Measurements from ENCODE around the gene FXYD3.
A peak's percentile ranks its signal among the peaks of the same experiment; 100 is the strongest.

Gene FXYD3

GRCh38 chr19:35088131-35088913, 27.3 kb upstream of the FXYD3 start:
- Histone ChIP-seq H3K36me3 (ENCODE audit: control insufficient read depth, insufficient read depth, low read length) (no peaks in the 10 kb centered on the region), H3K9ac (ENCODE audit: low read depth, low read length) (no peak overlapping the region), H3K4me3 (ENCODE audit: low read depth, low read length) (no peak overlapping the region), H3K4me1 (ENCODE audit: control insufficient read depth, insufficient read depth, low read length) (no peaks in the 10 kb centered on the region), H3K27me3 (ENCODE audit: control insufficient read depth, insufficient read depth, low read length) (no peaks in the 10 kb centered on the region), H3K9me3 (ENCODE audit: control insufficient read depth, insufficient read depth, low read length) (no peaks in the 10 kb centered on the region)

- Histone ChIP-seq H3K36me3 (ENCODE audit: control insufficient read depth, insufficient read depth, low read length) (no peaks in the 10 kb centered on the region), H3K9me3 (ENCODE audit: control insufficient read depth, insufficient read depth, low read length) (no peaks in the 10 kb centered on the region), H3K4me3 (ENCODE audit: low read depth, low read length) (no peak overlapping the region), H3K4me1 (ENCODE audit: control insufficient read depth, insufficient read depth, low read length) (no peaks in the 10 kb centered on the region), H3K27me3 (ENCODE audit: control insufficient read depth, insufficient read depth, low read length) (no peaks in the 10 kb centered on the region), H3K9ac (ENCODE audit: low read depth, low read length) (no peak overlapping the region)
Observed at GRCh38 chr19:35089554-35089953, 26.1 kb upstream of the FXYD3 start.

GRCh38 chr19:35090160-35090505, 25.5 kb upstream of the FXYD3 start:
- H3K4me1 ChIP-seq (ENCODE audit: control insufficient read depth, insufficient read depth, low read length), result no peaks in the 10 kb centered on the region
- no peaks in the 10 kb centered on the region for H3K36me3 ChIP-seq (ENCODE audit: control insufficient read depth, insufficient read depth, low read length)
- no peaks in the 10 kb centered on the region for H3K9me3 ChIP-seq (ENCODE audit: control insufficient read depth, insufficient read depth, low read length)
- H3K9ac ChIP-seq (ENCODE audit: low read depth, low read length), result no peak overlapping the region
- peak overlapping the region; percentile 39 for H3K4me3 ChIP-seq (ENCODE audit: low read depth, low read length)
- H3K27me3 ChIP-seq (ENCODE audit: control insufficient read depth, insufficient read depth, low read length), result no peaks in the 10 kb centered on the region

- no peak overlapping the region for H3K9ac ChIP-seq (ENCODE audit: low read depth, low read length)
- H3K36me3 ChIP-seq (ENCODE audit: control insufficient read depth, insufficient read depth, low read length), result no peaks in the 10 kb centered on the region
- no peaks in the 10 kb centered on the region for H3K4me1 ChIP-seq (ENCODE audit: control insufficient read depth, insufficient read depth, low read length)
- H3K27me3 ChIP-seq (ENCODE audit: control insufficient read depth, insufficient read depth, low read length), result no peaks in the 10 kb centered on the region
- no peaks in the 10 kb centered on the region for H3K9me3 ChIP-seq (ENCODE audit: control insufficient read depth, insufficient read depth, low read length)
- H3K4me3 ChIP-seq (ENCODE audit: low read depth, low read length), result peak overlapping the region; percentile 39
Observed at GRCh38 chr19:35090506-35091214, 25.0 kb upstream of the FXYD3 start.

- Histone ChIP-seq H3K4me3 (ENCODE audit: low read depth, low read length) (no peak overlapping the region), H3K9ac (ENCODE audit: low read depth, low read length) (no peak overlapping the region), H3K36me3 (ENCODE audit: control insufficient read depth, insufficient read depth, low read length) (no peaks in the 10 kb centered on the region), H3K9me3 (ENCODE audit: control insufficient read depth, insufficient read depth, low read length) (no peaks in the 10 kb centered on the region), H3K4me1 (ENCODE audit: control insufficient read depth, insufficient read depth, low read length) (no peaks in the 10 kb centered on the region), H3K27me3 (ENCODE audit: control insufficient read depth, insufficient read depth, low read length) (no peaks in the 10 kb centered on the region)
Observed at GRCh38 chr19:35093430-35093829, 22.2 kb upstream of the FXYD3 start.

GRCh38 chr19:35093941-35094647, 21.5 kb upstream of the FXYD3 start:
- Histone ChIP-seq H3K9me3 (ENCODE audit: control insufficient read depth, insufficient read depth, low read length) (no peaks in the 10 kb centered on the region), H3K9ac (ENCODE audit: low read depth, low read length) (no peak overlapping the region), H3K36me3 (ENCODE audit: control insufficient read depth, insufficient read depth, low read length) (no peaks in the 10 kb centered on the region)

GRCh38 chr19:35094656-35095055, 21.0 kb upstream of the FXYD3 start:
- no peak overlapping the region for H3K9ac ChIP-seq (ENCODE audit: low read depth, low read length)
- H3K36me3 ChIP-seq (ENCODE audit: control insufficient read depth, insufficient read depth, low read length), result no peaks in the 10 kb centered on the region
- H3K27me3 ChIP-seq (ENCODE audit: control insufficient read depth, insufficient read depth, low read length), result no peaks in the 10 kb centered on the region
- H3K4me1 ChIP-seq (ENCODE audit: control insufficient read depth, insufficient read depth, low read length), result no peaks in the 10 kb centered on the region
- no peaks in the 10 kb centered on the region for H3K9me3 ChIP-seq (ENCODE audit: control insufficient read depth, insufficient read depth, low read length)
- no peak overlapping the region for H3K4me3 ChIP-seq (ENCODE audit: low read depth, low read length)

More at GRCh38 chr19:35093941-35094647, 21.5 kb upstream of the FXYD3 start:
- H3K4me3 ChIP-seq (ENCODE audit: low read depth, low read length), result no peak overlapping the region
- H3K4me1 ChIP-seq (ENCODE audit: control insufficient read depth, insufficient read depth, low read length), result no peaks in the 10 kb centered on the region
- H3K27me3 ChIP-seq (ENCODE audit: control insufficient read depth, insufficient read depth, low read length), result no peaks in the 10 kb centered on the region

GRCh38 chr19:35095667-35096368, 19.8 kb upstream of the FXYD3 start:
- Histone ChIP-seq H3K36me3 (ENCODE audit: control insufficient read depth, insufficient read depth, low read length) (no peaks in the 10 kb centered on the region), H3K4me1 (ENCODE audit: control insufficient read depth, insufficient read depth, low read length) (no peaks in the 10 kb centered on the region), H3K9ac (ENCODE audit: low read depth, low read length) (no peak overlapping the region), H3K27me3 (ENCODE audit: control insufficient read depth, insufficient read depth, low read length) (no peaks in the 10 kb centered on the region), H3K4me3 (ENCODE audit: low read depth, low read length) (no peak overlapping the region), H3K9me3 (ENCODE audit: control insufficient read depth, insufficient read depth, low read length) (no peaks in the 10 kb centered on the region)

GRCh38 chr19:35098413-35099049, 17.1 kb upstream of the FXYD3 start:
- Histone ChIP-seq H3K4me1 (ENCODE audit: control insufficient read depth, insufficient read depth, low read length) (no peaks in the 10 kb centered on the region), H3K36me3 (ENCODE audit: control insufficient read depth, insufficient read depth, low read length) (no peaks in the 10 kb centered on the region), H3K9ac (ENCODE audit: low read depth, low read length) (no peak overlapping the region), H3K9me3 (ENCODE audit: control insufficient read depth, insufficient read depth, low read length) (no peaks in the 10 kb centered on the region), H3K27me3 (ENCODE audit: control insufficient read depth, insufficient read depth, low read length) (no peaks in the 10 kb centered on the region), H3K4me3 (ENCODE audit: low read depth, low read length) (no peak overlapping the region)

GRCh38 chr19:35099155-35099896, 16.3 kb upstream of the FXYD3 start:
- Histone ChIP-seq H3K4me1 (ENCODE audit: control insufficient read depth, insufficient read depth, low read length) (no peaks in the 10 kb centered on the region), H3K4me3 (ENCODE audit: low read depth, low read length) (no peak overlapping the region), H3K9ac (ENCODE audit: low read depth, low read length) (no peak overlapping the region), H3K9me3 (ENCODE audit: control insufficient read depth, insufficient read depth, low read length) (no peaks in the 10 kb centered on the region), H3K27me3 (ENCODE audit: control insufficient read depth, insufficient read depth, low read length) (no peaks in the 10 kb centered on the region), H3K36me3 (ENCODE audit: control insufficient read depth, insufficient read depth, low read length) (no peaks in the 10 kb centered on the region)

- no peaks in the 10 kb centered on the region for H3K9me3 ChIP-seq (ENCODE audit: control insufficient read depth, insufficient read depth, low read length)
- no peak overlapping the region for H3K9ac ChIP-seq (ENCODE audit: low read depth, low read length)
- no peaks in the 10 kb centered on the region for H3K27me3 ChIP-seq (ENCODE audit: control insufficient read depth, insufficient read depth, low read length)
- no peak overlapping the region for H3K4me3 ChIP-seq (ENCODE audit: low read depth, low read length)
- no peaks in the 10 kb centered on the region for H3K4me1 ChIP-seq (ENCODE audit: control insufficient read depth, insufficient read depth, low read length)
- no peaks in the 10 kb centered on the region for H3K36me3 ChIP-seq (ENCODE audit: control insufficient read depth, insufficient read depth, low read length)
Observed at GRCh38 chr19:35099897-35100275, 15.7 kb upstream of the FXYD3 start.

Data from iPS-15b (cell line).